Type B pancreatic cell (in vitro differentiated cells): ENCODE data around the gene LCN10. TPM values are rescaled to one million over a fixed set of nuclear protein-coding genes. Genes with fewer than 3 reads are reported as not detected.
"Not testable (repeated sequence)": the region's sequence is repeated elsewhere in the genome, so short reads cannot be mapped to it uniquely, and the experiment has no call there.

Source experiments
- DNase-seq: peaks from one replicate; pipeline ENCODE4 v3.0.0; 2021; ENCODE audit warnings: mixed read lengths; ENCODE audit not compliant: unreplicated experiment; ENCODE audit errors: extremely low spot score
- H3K27ac Mint-ChIP-seq: 2 replicates; pipeline ENCODE4 v1.8.0; 2021; ENCODE audit warnings: mild to moderate bottlenecking, mixed read lengths
- H3K27me3 Mint-ChIP-seq: 2 replicates; pipeline ENCODE4 v1.8.0; 2021; ENCODE audit warnings: mixed read lengths
- H3K36me3 Mint-ChIP-seq: 2 replicates; pipeline ENCODE4 v1.8.0; 2021; ENCODE audit warnings: mixed read lengths
- H3K4me1 Mint-ChIP-seq: one replicate; pipeline ENCODE4 v1.8.0; 2021; ENCODE audit warnings: mixed read lengths; ENCODE audit not compliant: unreplicated experiment
- H3K4me3 Mint-ChIP-seq: 2 replicates; pipeline ENCODE4 v1.8.0; 2021; ENCODE audit warnings: mild to moderate bottlenecking, mixed read lengths
- H3K9me3 Mint-ChIP-seq: 2 replicates; pipeline ENCODE4 v1.8.0; 2021; ENCODE audit warnings: mixed read lengths
- CTCF ChIP-seq: fragments of 200-600 bp; sonication (generic); conservative IDR thresholded peaks from 2 replicates; pipeline ENCODE4 v1.5.0; 2021; ENCODE audit warnings: antibody characterized with exemption, mild to moderate bottlenecking
- total RNA-seq: library from RNA; stranded (reverse); gene quantifications from 2 replicates; pipeline ENCODE4 v1.2.1, GENCODE V29; 2021; ENCODE audit warnings: low replicate concordance

The LCN10 gene
- total RNA-seq, 1 donor from 2014 or later, result not detected

- peak; percentile 95 for TF ChIP-seq CTCF
- Mint-ChIP-seq H3K4me1 (peaks cover 30% of the 10 kb centered on the region), H3K4me3 (peak overlapping the region; percentile 17), H3K36me3 (no peaks in the 10 kb centered on the region), H3K27ac (peak overlapping the region; percentile 67), H3K27me3 (peaks cover 9% of the 10 kb centered on the region), H3K9me3 (no peaks in the 10 kb centered on the region)
- DNase-seq, result no peak
Measured at GRCh38 chr9:136787690-136788400, 45.1 kb upstream of the LCN10 start.

GRCh38 chr9:136786983-136787382 lies 44.2 kb upstream of the LCN10 start:
- H3K4me3 Mint-ChIP-seq, DNase-seq, H3K36me3 Mint-ChIP-seq, H3K9me3 Mint-ChIP-seq, H3K27ac Mint-ChIP-seq: not testable (repeated sequence)
- Mint-ChIP-seq H3K27me3 (peaks cover 12% of the 10 kb centered on the region), H3K4me1 (peaks cover 30% of the 10 kb centered on the region)

GRCh38 chr9:136786451-136786850 lies 43.7 kb upstream of the LCN10 start:
- no peak for TF ChIP-seq CTCF
- Mint-ChIP-seq H3K36me3 (no peaks in the 10 kb centered on the region), H3K4me1 (peaks cover 30% of the 10 kb centered on the region), H3K27ac (no peak overlapping the region), H3K27me3 (peaks cover 17% of the 10 kb centered on the region), H3K9me3 (no peaks in the 10 kb centered on the region), H3K4me3 (no peak overlapping the region)
- DNase-seq, result no peak

- not testable (repeated sequence) for H3K27ac Mint-ChIP-seq
Measured at GRCh38 chr9:136785565-136786355, 43.0 kb upstream of the LCN10 start.

GRCh38 chr9:136784997-136785361 lies 42.2 kb upstream of the LCN10 start:
- no peak overlapping the region for H3K4me3 Mint-ChIP-seq
- H3K4me1 Mint-ChIP-seq, result peaks cover 30% of the 10 kb centered on the region
- no peaks in the 10 kb centered on the region for H3K9me3 Mint-ChIP-seq
- peaks cover 31% of the 10 kb centered on the region for H3K27me3 Mint-ChIP-seq
- no peak for DNase-seq
- TF ChIP-seq CTCF, result no peak
- H3K27ac Mint-ChIP-seq, result peak overlapping the region; percentile 46
- no peaks in the 10 kb centered on the region for H3K36me3 Mint-ChIP-seq

More at GRCh38 chr9:136785565-136786355, 43.0 kb upstream of the LCN10 start:
- not testable (repeated sequence) for DNase-seq, H3K9me3 Mint-ChIP-seq, H3K36me3 Mint-ChIP-seq, H3K4me3 Mint-ChIP-seq
- H3K4me1 Mint-ChIP-seq, result peaks cover 30% of the 10 kb centered on the region
- peaks cover 23% of the 10 kb centered on the region for H3K27me3 Mint-ChIP-seq

GRCh38 chr9:136784249-136784996 lies 41.7 kb upstream of the LCN10 start:
- Mint-ChIP-seq H3K4me1 (peaks cover 28% of the 10 kb centered on the region), H3K9me3 (no peaks in the 10 kb centered on the region), H3K36me3 (no peaks in the 10 kb centered on the region), H3K4me3 (no peak overlapping the region), H3K27me3 (peaks cover 37% of the 10 kb centered on the region), H3K27ac (peak overlapping the region; percentile 46)
- DNase-seq, result no peak
- TF ChIP-seq CTCF, result peak; percentile 74
